ENCODE data around the gene MAP3K10.

DNA sequence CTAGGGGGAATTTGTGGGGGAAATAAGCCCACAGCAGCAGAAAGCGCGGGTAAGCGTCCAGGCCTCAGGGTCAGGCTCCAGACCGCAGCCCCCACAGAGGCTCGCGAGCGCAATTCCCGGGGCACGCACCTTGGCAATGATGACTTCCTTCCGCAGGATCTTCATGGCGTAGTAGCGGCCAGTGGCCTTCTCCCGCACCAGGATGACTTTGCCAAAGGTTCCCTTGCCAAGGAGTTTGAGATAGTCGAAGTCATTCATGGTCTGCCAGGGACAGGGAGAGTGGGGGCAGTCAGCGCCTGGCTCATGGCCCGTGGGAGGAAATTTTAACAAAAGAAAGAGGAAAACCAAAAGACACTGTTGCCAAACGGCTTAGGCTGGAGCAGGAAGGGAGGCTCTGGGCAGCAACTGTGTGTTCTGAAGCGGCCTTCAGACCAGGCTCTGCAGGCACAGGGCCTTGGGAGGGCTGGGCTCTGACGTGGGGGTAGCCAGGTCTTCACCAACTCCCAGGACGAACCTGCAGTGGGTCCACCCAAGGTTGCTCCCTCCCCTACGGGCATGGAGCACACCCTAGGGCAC, 50.7 kb downstream of the MAP3K10 start:
- TF ChIP-seq, protein P1, sequence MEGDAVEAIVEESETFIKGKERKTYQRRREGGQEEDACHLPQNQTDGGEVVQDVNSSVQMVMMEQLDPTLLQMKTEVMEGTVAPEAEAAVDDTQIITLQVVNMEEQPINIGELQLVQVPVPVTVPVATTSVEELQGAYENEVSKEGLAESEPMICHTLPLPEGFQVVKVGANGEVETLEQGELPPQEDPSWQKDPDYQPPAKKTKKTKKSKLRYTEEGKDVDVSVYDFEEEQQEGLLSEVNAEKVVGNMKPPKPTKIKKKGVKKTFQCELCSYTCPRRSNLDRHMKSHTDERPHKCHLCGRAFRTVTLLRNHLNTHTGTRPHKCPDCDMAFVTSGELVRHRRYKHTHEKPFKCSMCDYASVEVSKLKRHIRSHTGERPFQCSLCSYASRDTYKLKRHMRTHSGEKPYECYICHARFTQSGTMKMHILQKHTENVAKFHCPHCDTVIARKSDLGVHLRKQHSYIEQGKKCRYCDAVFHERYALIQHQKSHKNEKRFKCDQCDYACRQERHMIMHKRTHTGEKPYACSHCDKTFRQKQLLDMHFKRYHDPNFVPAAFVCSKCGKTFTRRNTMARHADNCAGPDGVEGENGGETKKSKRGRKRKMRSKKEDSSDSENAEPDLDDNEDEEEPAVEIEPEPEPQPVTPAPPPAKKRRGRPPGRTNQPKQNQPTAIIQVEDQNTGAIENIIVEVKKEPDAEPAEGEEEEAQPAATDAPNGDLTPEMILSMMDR (IDR thresholded peaks at IDR 0.05; ENCODE audit: poor library complexity, severe bottlenecking): no peak
- TF ChIP-seq EZH2 (IDR thresholded peaks at IDR 0.05; ENCODE audit: borderline replicate concordance, insufficient read depth, low read length, poor library complexity, severe bottlenecking): no peak
- TF ChIP-seq RAD21 (conservative IDR thresholded peaks at IDR 0.05): no peak
- no peak for TF ChIP-seq POLR2AphosphoS5 (IDR thresholded peaks at IDR 0.05)
- TF ChIP-seq MXI1 (conservative IDR thresholded peaks at IDR 0.05; ENCODE audit: poor library complexity, severe bottlenecking): no peak
- no peak for TF ChIP-seq SMC3 (conservative IDR thresholded peaks at IDR 0.05; ENCODE audit: poor library complexity)
- no peak for TF ChIP-seq EP300 (conservative IDR thresholded peaks at IDR 0.05; ENCODE audit: poor library complexity, severe bottlenecking)
- TF ChIP-seq TAF1 (IDR thresholded peaks at IDR 0.05; ENCODE audit: low read depth): no peak

All from neural cell (in vitro differentiated cells).